G401 (cell line): ENCODE data around the gene HOXB1. TPM values are rescaled to one million over a fixed set of nuclear protein-coding genes. Genes with fewer than 3 reads are reported as not detected.

Experiments used
- DNase-seq: peaks from one replicate; pipeline ENCODE4 v3.0.0-alpha.2; 2015; ENCODE audit warnings: low spot score
- in situ Hi-C: cut with HindIII; loops from 2 replicates; pipeline ENCODE4 v1.10.0; 2016; ENCODE audit warnings: low sequenced_read_pairs, mixed read lengths
- total RNA-seq: library from RNA; depleted of rRNA; stranded (reverse); fragments of >200 nt; shearing (Covaris generic); gene quantifications from 2 replicates; pipeline ENCODE4 v1.2.3, GENCODE V29; 2014; rRNA removed

HOXB1 gene
- not detected in 2 replicates for total RNA-seq

- no peak for DNase-seq
- in situ Hi-C loops = no loop called here
Measured at GRCh38 chr17:48530887-48531272, at the start of gene HOXB1. HOXB1 (minus strand) TSS chr17:48531011; CDS start chr17:48530904, 107 bp downstream.

GRCh38 chr17:48579760-48580554 lies 49.1 kb upstream of the HOXB1 start:
- in situ Hi-C loops = no loop called here
- DNase-seq = no peak

- in situ Hi-C loops = no loop called here
- DNase-seq = no peak
Measured at GRCh38 chr17:48579471-48579759, 48.6 kb upstream of the HOXB1 start.

GRCh38 chr17:48578616-48579470 lies 48.0 kb upstream of the HOXB1 start:
- DNase-seq = no peak
- in situ Hi-C loops = no loop called here

- no peak for DNase-seq
- in situ Hi-C loops = no loop called here
Measured at GRCh38 chr17:48577946-48578615, 47.3 kb upstream of the HOXB1 start, which contains the start of gene HOXB4. HOXB4 (minus strand) TSS chr17:48578350; CDS start chr17:48578319, 31 bp downstream.

- in situ Hi-C loops = no loop called here
- DNase-seq = no peak
Measured at GRCh38 chr17:48577330-48577945, 46.6 kb upstream of the HOXB1 start.

- in situ Hi-C loops = no loop called here
- no peak for DNase-seq
Measured at GRCh38 chr17:48576479-48577309, 45.9 kb upstream of the HOXB1 start.

GRCh38 chr17:48575673-48576478 lies 45.1 kb upstream of the HOXB1 start:
- DNase-seq = no peak
- in situ Hi-C loops = no loop called here

GRCh38 chr17:48575066-48575582 lies 44.3 kb upstream of the HOXB1 start:
- in situ Hi-C loops = no loop called here
- DNase-seq = no peak

- no peak for DNase-seq
- in situ Hi-C loops = no loop called here
Measured at GRCh38 chr17:48574505-48575065, 43.8 kb upstream of the HOXB1 start.

- no peak for DNase-seq
- in situ Hi-C loops = no loop called here
Measured at GRCh38 chr17:48571826-48572417, 41.1 kb upstream of the HOXB1 start.

- in situ Hi-C loops = no loop called here
Measured at GRCh38 chr17:48571024-48571818, 40.4 kb upstream of the HOXB1 start.

GRCh38 chr17:48570325-48571023 lies 39.7 kb upstream of the HOXB1 start:
- no peak for DNase-seq
- in situ Hi-C loops = no loop called here

More at GRCh38 chr17:48571024-48571818, 40.4 kb upstream of the HOXB1 start:
- DNase-seq = no peak

- in situ Hi-C loops = no loop called here
- DNase-seq = no peak
Measured at GRCh38 chr17:48569674-48570324, 39.0 kb upstream of the HOXB1 start.

GRCh38 chr17:48569240-48569582 lies 38.4 kb upstream of the HOXB1 start:
- DNase-seq = no peak
- in situ Hi-C loops = no loop called here
